Dermis microvascular lymphatic vessel endothelial cell (primary cell): Measurements from ENCODE around the gene RAD51B. TPM values are rescaled to one million over a fixed set of nuclear protein-coding genes. Genes with fewer than 3 reads are reported as not detected.

Experiments used
- DNase-seq, 2 donors: peaks; one replicate each; pipeline versions ENCODE4 v3.0.0 to v3.0.0-alpha.2; 2010; ENCODE audit warnings: low read depth in 2 of 2
- total RNA-seq: library from RNA; depleted of rRNA; stranded (reverse); fragments of >200 nt; gene quantifications from 2 replicates; pipeline ENCODE4 v1.2.1, GENCODE V29; 2014

RAD51B gene
- total RNA-seq, 1 donor from 2014 or later = 9.2 TPM

DNA sequence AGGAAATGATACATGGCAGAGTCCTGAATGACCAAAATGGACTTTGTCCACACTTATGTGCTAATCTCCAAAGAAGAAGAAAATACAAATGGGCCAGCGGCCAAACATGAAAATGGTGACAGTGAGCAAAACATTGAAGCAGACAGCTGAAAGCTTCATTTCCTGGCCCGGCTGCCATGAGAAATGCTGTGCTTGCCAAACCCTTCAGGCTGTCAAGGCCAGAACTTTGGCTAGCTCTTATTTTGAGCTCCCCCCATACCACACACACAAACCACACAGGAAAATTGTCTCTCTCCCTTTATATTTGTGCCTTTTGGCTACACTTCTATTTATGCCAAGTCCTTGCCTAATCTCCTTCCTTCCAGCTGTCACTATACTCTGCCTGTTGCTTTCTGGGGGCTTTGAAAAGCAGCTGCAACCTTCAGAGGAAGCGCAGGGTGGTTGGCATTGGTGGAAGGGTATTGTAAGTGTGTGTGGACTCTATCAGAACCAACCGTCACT, 323.8 kb downstream of the RAD51B start:
- DNase-seq = peak in 1 of 2 donors; percentile 86

DNA sequence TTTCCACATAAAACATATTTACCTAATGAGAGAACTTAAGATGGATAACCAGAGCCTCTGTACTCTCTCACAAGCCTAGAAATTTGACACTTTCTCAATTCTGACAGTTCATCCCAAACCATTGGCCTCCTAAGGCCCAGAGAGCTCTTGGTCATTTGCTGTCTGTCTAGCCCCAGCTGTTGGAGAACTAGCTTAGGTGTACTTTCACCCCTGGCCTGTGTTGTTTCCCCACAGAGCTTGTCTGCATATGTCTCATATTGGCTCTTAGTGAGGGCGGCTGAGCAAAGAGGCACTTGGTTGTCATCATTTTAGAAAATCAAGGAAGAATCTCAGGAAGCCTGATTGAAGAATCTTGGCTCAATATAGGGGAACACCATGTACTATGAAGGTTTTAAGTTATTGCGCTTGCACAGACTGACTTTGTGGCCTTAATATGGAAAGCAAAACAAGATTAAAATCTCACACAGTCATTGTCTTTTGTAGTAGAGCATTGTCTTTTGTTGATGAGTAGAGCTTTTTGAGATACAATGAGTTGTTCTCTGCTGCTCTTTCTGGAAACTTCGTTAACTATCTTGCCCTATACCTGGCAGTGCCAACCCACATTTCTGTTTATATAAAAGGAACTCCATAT, 324.6 kb downstream of the RAD51B start:
- DNase-seq = peak in 1 of 2 donors; percentile 81

- peak; percentile 73 to 82 for DNase-seq
Observed at GRCh38 chr14:68145036-68145435, 325.5 kb downstream of the RAD51B start.

DNA sequence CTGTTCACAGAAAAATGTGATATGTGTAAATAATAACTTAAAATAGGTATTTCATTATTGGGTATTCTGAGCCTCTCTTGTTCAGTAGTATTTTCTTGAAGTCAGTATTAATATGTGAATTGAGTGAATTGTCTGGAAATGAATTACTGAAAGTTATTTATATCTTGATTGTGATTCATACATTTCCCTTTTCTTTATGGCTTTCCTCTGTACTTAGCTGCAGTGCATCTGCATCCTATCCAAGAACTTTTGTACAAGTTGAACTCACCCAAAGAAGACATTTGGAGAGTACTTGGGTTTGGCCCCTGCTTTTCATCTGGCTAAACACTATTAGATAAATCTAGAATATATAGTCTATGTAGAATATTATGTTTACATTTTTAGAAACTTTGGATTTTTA, 326.0 kb downstream of the RAD51B start:
- DNase-seq = peak in 1 of 2 donors; percentile 75

- DNase-seq = no peak
Observed at GRCh38 chr14:68146818-68147217, 327.2 kb downstream of the RAD51B start.

DNA sequence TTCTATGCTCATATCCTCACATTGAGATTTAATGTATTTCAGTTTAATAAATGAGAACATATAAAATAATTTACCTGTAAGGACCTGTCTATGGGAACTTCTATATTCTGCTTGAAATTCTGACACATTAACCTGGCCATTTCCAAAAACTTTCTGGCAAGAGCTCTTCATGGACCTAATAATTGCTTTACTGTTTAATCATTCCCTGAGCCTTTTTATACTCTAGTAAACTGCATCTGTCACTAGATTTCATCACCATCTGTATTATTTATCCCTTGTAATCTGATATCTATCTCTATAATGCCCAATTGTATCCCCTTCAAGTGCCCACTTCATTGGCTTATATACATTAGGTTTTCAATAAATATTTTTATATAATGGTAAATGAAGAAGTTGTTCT, 327.7 kb downstream of the RAD51B start:
- DNase-seq = no peak

DNA sequence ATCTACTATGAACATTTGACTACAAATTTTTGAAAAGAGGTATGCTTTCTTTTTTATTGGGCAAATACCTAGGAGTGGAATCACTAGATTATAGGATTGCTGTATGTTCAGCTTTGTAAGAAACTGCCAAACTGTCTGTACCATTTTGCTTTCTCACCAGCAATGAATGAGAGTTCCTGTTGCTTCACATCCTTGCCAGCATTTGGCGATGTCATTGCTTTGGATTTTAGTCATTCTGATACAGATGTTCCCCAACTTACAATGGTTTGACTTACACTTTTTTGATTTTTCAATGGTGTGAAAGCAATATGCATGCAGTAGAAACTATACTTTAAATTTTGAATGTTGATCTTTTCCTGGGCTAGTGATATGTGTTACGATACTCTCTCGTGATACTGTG, 328.7 kb downstream of the RAD51B start:
- no peak for DNase-seq

DNA sequence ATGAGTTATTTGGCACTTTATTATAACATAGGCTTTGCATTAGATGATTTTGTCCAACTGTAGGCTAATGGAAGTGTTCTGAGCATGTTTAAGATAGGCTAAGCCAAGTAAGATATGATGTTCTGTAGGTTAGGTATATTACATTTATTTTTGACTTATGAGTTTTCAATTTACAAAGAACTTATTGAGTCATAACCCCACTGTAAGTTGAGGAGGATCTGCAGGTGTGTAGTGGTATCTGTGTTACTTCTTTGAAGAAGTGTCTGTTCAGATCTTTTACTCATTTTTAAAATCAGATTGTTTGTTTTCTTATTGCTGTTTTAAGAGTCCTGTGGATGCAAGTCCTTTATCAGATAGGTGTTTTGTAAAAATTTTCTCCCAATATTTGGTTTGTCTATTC, 329.2 kb downstream of the RAD51B start:
- DNase-seq = no peak

DNA sequence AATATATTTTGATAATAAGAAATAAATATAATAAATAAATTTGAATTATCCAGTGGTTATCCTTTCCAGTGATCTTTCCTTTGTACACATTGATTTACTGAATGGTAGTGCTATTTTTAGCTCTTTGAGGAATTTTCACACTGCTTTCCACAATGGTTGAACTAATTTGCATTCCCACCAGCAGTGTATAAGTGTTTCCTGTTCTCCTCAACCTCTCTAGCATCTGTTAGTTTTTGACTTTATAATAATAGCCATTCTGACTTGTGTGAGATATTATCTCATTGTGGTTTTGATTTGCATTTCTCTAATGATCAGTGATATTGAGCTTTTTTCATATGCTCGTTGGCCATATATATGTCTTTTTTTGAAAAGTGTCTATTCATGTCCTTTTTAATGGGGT, 333.7 kb downstream of the RAD51B start:
- no peak for DNase-seq

- no peak for DNase-seq
Observed at GRCh38 chr14:68154275-68154674, 334.7 kb downstream of the RAD51B start.

- DNase-seq = no peak
Observed at GRCh38 chr14:68157971-68158371, 338.4 kb downstream of the RAD51B start.

DNA sequence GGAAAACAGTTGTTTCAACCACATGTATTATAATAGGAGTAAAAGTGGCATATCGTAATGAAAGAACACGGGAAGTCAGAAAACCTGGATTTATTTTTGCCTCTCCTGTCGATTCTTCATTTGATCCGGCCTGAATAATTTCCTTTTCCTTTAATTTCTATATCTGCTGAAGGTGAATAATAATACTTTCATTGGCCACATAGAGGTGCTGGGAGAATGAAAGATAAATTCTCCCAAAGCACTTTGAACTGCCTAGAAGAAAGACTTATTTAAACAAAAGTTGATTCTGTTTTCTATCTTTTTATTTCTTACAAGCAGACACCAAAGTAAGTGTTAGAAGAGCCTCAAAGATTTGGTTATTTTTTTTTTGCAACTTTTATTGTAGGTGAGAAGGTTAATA, 339.1 kb downstream of the RAD51B start:
- DNase-seq = peak in 1 of 2 donors; percentile 10

- no peak for DNase-seq
Observed at GRCh38 chr14:68159701-68160633, 340.4 kb downstream of the RAD51B start.

- peak in 1 of 2 donors; percentile 47 for DNase-seq
Observed at GRCh38 chr14:68160779-68161546, 341.4 kb downstream of the RAD51B start.

- no peak for DNase-seq
Observed at GRCh38 chr14:68162887-68163286, 343.3 kb downstream of the RAD51B start.

DNA sequence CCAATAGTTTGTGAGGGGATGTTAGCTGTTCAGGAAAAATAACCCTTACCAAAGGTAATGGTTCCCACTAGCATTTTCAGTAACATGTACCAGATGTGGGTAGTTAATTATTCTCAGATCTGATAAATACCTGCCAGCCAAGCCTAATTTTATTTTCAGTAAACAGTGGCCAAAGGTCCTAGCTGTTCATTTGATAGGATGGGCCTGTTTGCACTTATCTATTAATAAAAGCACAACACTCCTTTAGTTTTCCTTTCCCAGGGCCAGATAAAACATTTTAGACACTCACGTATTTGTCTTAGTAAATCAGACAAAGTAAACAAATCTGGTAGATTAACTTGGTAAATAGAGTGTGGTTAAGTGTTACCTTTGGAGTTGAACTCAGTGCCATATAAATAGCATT, 345.1 kb downstream of the RAD51B start:
- DNase-seq = no peak

GRCh38 chr14:68165274-68165843, 345.8 kb downstream of the RAD51B start:
- no peak for DNase-seq

DNA sequence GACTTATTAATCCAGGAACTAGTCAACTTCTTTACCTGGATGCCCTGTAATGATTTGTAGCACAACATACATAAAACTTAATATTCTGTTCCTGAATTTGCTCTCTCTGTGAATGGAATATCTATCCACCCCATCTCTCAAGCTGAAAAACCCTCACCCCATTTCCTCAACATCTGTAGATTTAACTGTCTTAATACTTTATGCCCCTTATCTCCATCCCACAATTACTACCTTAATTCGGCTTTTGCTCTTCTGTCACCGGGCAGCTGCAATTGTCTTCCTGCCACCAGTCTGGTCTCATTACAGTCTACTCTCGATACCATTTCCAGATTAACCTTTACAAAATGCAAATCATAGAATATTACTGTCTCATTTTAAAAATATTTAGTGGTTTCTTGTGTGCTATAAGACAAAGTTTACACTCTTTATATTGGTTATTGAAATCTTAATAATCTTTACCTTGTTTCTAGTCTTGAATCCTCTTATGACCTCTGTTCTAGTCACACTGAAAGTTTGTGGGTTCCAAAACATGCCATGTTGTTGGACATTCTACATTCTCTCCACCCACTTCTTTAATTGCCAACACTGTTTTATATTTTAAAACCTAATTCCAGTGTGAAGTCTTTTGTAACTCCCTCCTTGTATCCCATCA, 347.3 kb downstream of the RAD51B start:
- no peak for DNase-seq

GRCh38 chr14:68167383-68168087, 348.0 kb downstream of the RAD51B start:
- no peak for DNase-seq

GRCh38 chr14:68168460-68169109, 349.0 kb downstream of the RAD51B start:
- no peak for DNase-seq
